GM12874 (cell line): ENCODE data around the gene RILPL2.

Experiments used
- CTCF ChIP-seq: IDR thresholded peaks from 2 replicates; pipeline ENCODE4 v1.5.1; 2011; ENCODE audit warnings: low read depth, mild to moderate bottlenecking, control low read depth, low read length, moderate library complexity; ENCODE audit not compliant: insufficient read depth

RILPL2 gene

GRCh38 chr12:123389560-123390351, 46.7 kb downstream of the RILPL2 start:
- no peak for TF ChIP-seq CTCF

- TF ChIP-seq CTCF, result no peak
These were observed 47.4 kb downstream of the RILPL2 start for GRCh38 chr12:123388951-123389559.

GRCh38 chr12:123388177-123388950, 48.1 kb downstream of the RILPL2 start:
- no peak for TF ChIP-seq CTCF

- TF ChIP-seq CTCF, result no peak
These were observed 48.8 kb downstream of the RILPL2 start for GRCh38 chr12:123387508-123388176.

- TF ChIP-seq CTCF, result no peak
These were observed 51.5 kb downstream of the RILPL2 start for GRCh38 chr12:123384994-123385376.

- TF ChIP-seq CTCF, result no peak
These were observed 52.0 kb downstream of the RILPL2 start for GRCh38 chr12:123384318-123384993.

GRCh38 chr12:123382684-123383083, 53.8 kb downstream of the RILPL2 start:
- no peak for TF ChIP-seq CTCF
